Activated CD4-positive, alpha-beta T cell treated with anti-CD3 and anti-CD28 coated beads for 36 hours (primary cell): ENCODE results near the gene SSX7. TPM values are rescaled to one million over a fixed set of nuclear protein-coding genes. Genes with fewer than 3 reads are reported as not detected.
"Not testable (repeated sequence)": the region's sequence is repeated elsewhere in the genome, so short reads cannot be mapped to it uniquely, and the experiment has no call there.

ENCODE experiments used
- ATAC-seq: fragments of 200-7000 bp; cut with Tn5 transposase; one replicate; pipeline ENCODE4 v1.10.0; 2021; ENCODE audit warnings: mild to moderate bottlenecking, moderate library complexity
- CTCF ChIA-PET: fragments of 350-600 bp; sonication (Branson Sonifier 250); formaldehyde crosslinking; loops from one replicate; lab custom pipeline; 2021; ENCODE audit warnings: antibody characterized with exemption; lab: Charles Lee
- POLR2A ChIA-PET: fragments of 350-600 bp; sonication (Branson Sonifier 250); formaldehyde crosslinking; loops from one replicate; lab custom pipeline; 2021; ENCODE audit warnings: antibody characterized with exemption, inconsistent platforms; lab: Charles Lee
- DNase-seq: peaks from one replicate; pipeline ENCODE4 v3.0.0-alpha.2; 2020
- H3K27ac Mint-ChIP-seq: one replicate; pipeline ENCODE4 v1.8.0; 2021; ENCODE audit warnings: mixed read lengths
- H3K27me3 Mint-ChIP-seq: one replicate; pipeline ENCODE4 v1.8.0; 2021; ENCODE audit warnings: mixed read lengths
- H3K36me3 Mint-ChIP-seq: one replicate; pipeline ENCODE4 v1.8.0; 2021; ENCODE audit warnings: low read depth, mixed read lengths
- H3K4me1 Mint-ChIP-seq: one replicate; pipeline ENCODE4 v1.8.0; 2021; ENCODE audit warnings: mixed read lengths
- H3K4me3 Mint-ChIP-seq: one replicate; pipeline ENCODE4 v1.8.0; 2021; ENCODE audit warnings: mild to moderate bottlenecking, moderate library complexity, mixed read lengths
- H3K9me3 Mint-ChIP-seq: one replicate; pipeline ENCODE4 v1.8.0; 2021; ENCODE audit warnings: low read depth, mixed read lengths
- intact Hi-C, 2 experiments: fragments of 100-400 bp; cut with DNase I in 1 of 2; cut with micrococcal nuclease in 1 of 2; formaldehyde crosslinking; loops; one replicate each; pipeline versions ENCODE4 v1.14.2 to v1.15.1; 2022 to 2024; cut with DNase I, micrococcal nuclease
- total RNA-seq, 2 experiments: library from RNA; stranded (reverse); gene quantifications; one replicate each; pipeline ENCODE4 v1.2.3, GENCODE V29; 2021

SSX7 gene, protein sequence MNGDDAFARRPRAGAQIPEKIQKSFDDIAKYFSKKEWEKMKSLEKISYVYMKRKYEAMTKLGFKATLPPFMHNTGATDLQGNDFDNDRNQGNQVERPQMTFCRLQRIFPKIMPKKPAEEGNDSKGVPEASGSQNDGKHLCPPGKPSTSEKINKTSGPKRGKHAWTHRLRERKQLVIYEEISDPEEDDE
- total RNA-seq, result not detected

DNA sequence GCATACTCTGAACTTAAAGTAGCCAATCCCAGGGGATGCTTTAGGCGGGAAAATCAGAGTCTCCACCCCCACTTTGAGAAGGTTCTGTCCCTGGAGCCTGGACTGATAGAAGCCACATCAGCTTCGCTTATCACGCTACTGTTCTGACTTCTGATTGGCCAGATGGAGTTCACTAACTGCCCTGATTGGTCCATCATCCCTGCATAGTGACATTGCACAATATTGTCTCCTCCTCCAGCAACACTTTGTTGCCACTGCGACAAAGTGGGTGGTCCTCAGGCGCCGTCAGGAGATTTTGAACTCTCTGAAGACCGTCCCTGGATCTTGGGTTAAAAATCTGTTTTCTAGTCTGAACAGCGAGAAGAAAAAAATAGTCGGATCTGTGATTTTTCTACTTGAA lies at the start of gene SSX7:
Gene SSX7 (minus strand): TSS at position 101 of the 400 bp plus-strand sequence. CDS start 1,428 bp downstream, outside the sequence.
- ATAC-seq, H3K4me1 Mint-ChIP-seq, H3K27me3 Mint-ChIP-seq, DNase-seq, H3K36me3 Mint-ChIP-seq, CTCF ChIA-PET, intact Hi-C loops, H3K9me3 Mint-ChIP-seq, POLR2A ChIA-PET, H3K27ac Mint-ChIP-seq, H3K4me3 Mint-ChIP-seq: not testable (repeated sequence)

DNA sequence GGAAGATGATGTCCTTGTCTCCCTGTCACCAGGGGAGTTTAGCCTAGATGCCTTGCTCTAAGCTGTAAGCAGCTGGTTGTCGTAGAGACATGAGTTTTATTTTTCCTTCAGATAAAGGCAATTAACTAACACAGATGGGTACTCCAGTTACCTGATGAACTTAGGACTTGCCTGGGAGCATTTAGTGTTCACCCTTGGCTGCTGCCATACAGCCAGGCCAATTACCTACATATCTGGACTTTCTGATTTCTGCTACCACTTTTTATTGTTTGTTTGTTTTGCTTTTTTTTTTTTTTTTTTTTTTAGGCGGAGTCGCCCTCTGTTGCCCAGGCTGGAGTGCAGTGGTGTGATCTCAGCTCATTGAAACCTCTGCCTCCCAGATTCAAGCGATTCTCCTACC lies 37.3 kb upstream of the SSX7 start:
- H3K4me3 Mint-ChIP-seq, intact Hi-C loops, H3K27me3 Mint-ChIP-seq, H3K36me3 Mint-ChIP-seq, CTCF ChIA-PET, H3K27ac Mint-ChIP-seq, POLR2A ChIA-PET, H3K4me1 Mint-ChIP-seq, ATAC-seq, DNase-seq, H3K9me3 Mint-ChIP-seq: not testable (repeated sequence)

DNA sequence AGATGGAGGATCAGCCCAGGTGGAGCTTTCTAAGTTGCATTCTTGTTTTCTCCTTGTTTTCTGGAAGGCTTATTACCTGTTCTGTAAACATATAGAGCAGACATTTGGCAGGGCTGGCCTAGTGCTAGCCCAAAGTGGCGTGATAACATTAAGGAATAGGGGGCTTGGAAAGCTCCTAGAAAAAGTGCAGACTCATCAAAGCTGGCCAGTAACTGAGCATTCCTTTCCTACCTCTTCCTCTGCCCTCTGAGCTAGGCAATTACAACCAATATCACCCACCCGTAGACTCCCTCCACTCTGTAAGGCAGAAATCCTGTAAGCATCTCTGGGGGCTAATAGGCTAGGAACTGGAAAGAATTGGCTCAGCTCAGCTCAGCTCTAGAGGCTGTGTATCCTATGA lies 7.5 kb upstream of the SSX7 start:
- ATAC-seq, CTCF ChIA-PET, H3K4me3 Mint-ChIP-seq, intact Hi-C loops, H3K36me3 Mint-ChIP-seq, DNase-seq, H3K27me3 Mint-ChIP-seq, H3K4me1 Mint-ChIP-seq, H3K9me3 Mint-ChIP-seq, H3K27ac Mint-ChIP-seq, POLR2A ChIA-PET: not testable (repeated sequence)

GRCh38 chrX:52655475-52655874 lies 775 bp upstream of the SSX7 start:
- POLR2A ChIA-PET, H3K36me3 Mint-ChIP-seq: not testable (repeated sequence)

GRCh38 chrX:52650676-52651075 lies 4.0 kb downstream of the SSX7 start:
- H3K4me3 Mint-ChIP-seq, H3K36me3 Mint-ChIP-seq, H3K9me3 Mint-ChIP-seq, intact Hi-C loops, DNase-seq, H3K27me3 Mint-ChIP-seq, H3K27ac Mint-ChIP-seq, ATAC-seq, POLR2A ChIA-PET, H3K4me1 Mint-ChIP-seq, CTCF ChIA-PET: not testable (repeated sequence)

More at GRCh38 chrX:52655475-52655874, 775 bp upstream of the SSX7 start:
- DNase-seq, H3K9me3 Mint-ChIP-seq, H3K4me3 Mint-ChIP-seq, H3K4me1 Mint-ChIP-seq, intact Hi-C loops, H3K27me3 Mint-ChIP-seq, H3K27ac Mint-ChIP-seq, ATAC-seq: not testable (repeated sequence)
- CTCF ChIA-PET, result interaction anchor here (0.6 kb wide), 1 partner anchor 1654 kb away, joined by 3 read pairs; no protein-coding TSS in a partner anchor

GRCh38 chrX:52648956-52649355 lies 5.7 kb downstream of the SSX7 start:
- H3K36me3 Mint-ChIP-seq, H3K27me3 Mint-ChIP-seq, ATAC-seq, CTCF ChIA-PET, intact Hi-C loops, H3K4me3 Mint-ChIP-seq, H3K4me1 Mint-ChIP-seq, DNase-seq, H3K9me3 Mint-ChIP-seq, POLR2A ChIA-PET, H3K27ac Mint-ChIP-seq: not testable (repeated sequence)

GRCh38 chrX:52628483-52628882 lies 26.2 kb downstream of the SSX7 start:
- H3K36me3 Mint-ChIP-seq, ATAC-seq, CTCF ChIA-PET, H3K9me3 Mint-ChIP-seq, DNase-seq, H3K27me3 Mint-ChIP-seq, intact Hi-C loops, H3K27ac Mint-ChIP-seq, H3K4me1 Mint-ChIP-seq, H3K4me3 Mint-ChIP-seq, POLR2A ChIA-PET: not testable (repeated sequence)

GRCh38 chrX:52620661-52621060 lies 34.0 kb downstream of the SSX7 start:
- ATAC-seq, H3K27me3 Mint-ChIP-seq, H3K4me1 Mint-ChIP-seq, H3K4me3 Mint-ChIP-seq, intact Hi-C loops, H3K27ac Mint-ChIP-seq, DNase-seq, H3K36me3 Mint-ChIP-seq, H3K9me3 Mint-ChIP-seq, POLR2A ChIA-PET, CTCF ChIA-PET: not testable (repeated sequence)

GRCh38 chrX:52608961-52609360 lies 45.7 kb downstream of the SSX7 start:
- POLR2A ChIA-PET, result no interaction called here
- Mint-ChIP-seq H3K27me3 (peaks cover 2% of the 10 kb centered on the region), H3K4me1 (no peaks in the 10 kb centered on the region), H3K4me3 (no peak overlapping the region), H3K27ac (no peak overlapping the region), H3K36me3 (no peaks in the 10 kb centered on the region), H3K9me3 (no peaks in the 10 kb centered on the region)
- ATAC-seq, result no peak
- intact Hi-C loops, result no loop called here
- no peak for DNase-seq
- CTCF ChIA-PET, result no interaction called here

DNA sequence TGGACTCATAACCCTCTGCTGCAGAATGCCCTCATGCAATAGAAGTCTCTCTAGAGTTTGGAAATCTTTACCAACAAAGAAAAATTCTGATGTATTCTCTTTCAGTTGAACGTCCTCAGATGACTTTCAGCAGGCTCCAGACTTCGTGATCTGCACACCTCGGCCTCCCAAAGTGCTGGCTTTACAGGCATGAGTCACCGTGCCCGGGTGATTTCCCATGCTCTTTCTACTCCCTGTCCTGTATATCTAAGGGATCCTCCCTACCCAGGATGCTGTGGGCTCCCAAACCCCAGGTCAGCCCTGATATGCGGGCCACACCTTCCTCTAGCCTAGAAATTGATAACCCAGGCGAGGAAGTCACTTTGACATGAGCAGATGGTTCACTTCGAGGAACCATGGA lies 51.5 kb downstream of the SSX7 start:
- H3K4me1 Mint-ChIP-seq, ATAC-seq, POLR2A ChIA-PET, intact Hi-C loops, H3K9me3 Mint-ChIP-seq, CTCF ChIA-PET, DNase-seq, H3K27me3 Mint-ChIP-seq, H3K36me3 Mint-ChIP-seq, H3K4me3 Mint-ChIP-seq, H3K27ac Mint-ChIP-seq: not testable (repeated sequence)

- Mint-ChIP-seq H3K36me3 (no peaks in the 10 kb centered on the region), H3K27ac (no peak overlapping the region), H3K4me1 (no peaks in the 10 kb centered on the region), H3K9me3 (no peaks in the 10 kb centered on the region), H3K4me3 (no peak overlapping the region), H3K27me3 (no peaks in the 10 kb centered on the region)
- POLR2A ChIA-PET, result no interaction called here
- intact Hi-C loops, result no loop called here
- CTCF ChIA-PET, result no interaction called here
- DNase-seq (no peak), ATAC-seq (no peak)
These were observed 55.8 kb downstream of the SSX7 start for GRCh38 chrX:52598886-52599285.

DNA sequence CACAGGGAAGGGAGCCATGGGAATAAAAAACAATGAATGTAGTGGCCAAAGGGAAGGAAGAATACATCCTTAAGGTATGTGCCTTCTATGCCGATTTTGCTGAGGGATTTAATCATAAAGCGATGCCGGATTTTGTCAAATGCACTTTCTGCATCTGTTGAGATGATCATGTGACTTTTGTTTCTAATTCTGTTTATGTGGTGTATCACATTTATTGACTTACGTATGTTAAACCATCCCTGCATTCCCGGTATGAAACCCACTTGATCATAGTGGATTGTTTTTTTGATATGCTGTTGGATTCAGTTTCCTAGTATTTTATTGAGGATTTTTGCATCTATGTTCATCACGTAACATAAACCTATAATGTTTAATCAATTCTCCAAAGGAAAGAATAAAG lies 60.0 kb downstream of the SSX7 start:
- no peak overlapping the region for H3K4me3 Mint-ChIP-seq
- no peaks in the 10 kb centered on the region for H3K9me3 Mint-ChIP-seq
- DNase-seq (no peak), ATAC-seq (no peak)
- no peaks in the 10 kb centered on the region for H3K27me3 Mint-ChIP-seq
- CTCF ChIA-PET, result no interaction called here
- no peak overlapping the region for H3K27ac Mint-ChIP-seq
- POLR2A ChIA-PET, result no interaction called here
- intact Hi-C loops, result no loop called here
- H3K4me1 Mint-ChIP-seq, result no peaks in the 10 kb centered on the region
- H3K36me3 Mint-ChIP-seq, result no peaks in the 10 kb centered on the region
